ENCODE results near the gene BAIAP2.

DNA sequence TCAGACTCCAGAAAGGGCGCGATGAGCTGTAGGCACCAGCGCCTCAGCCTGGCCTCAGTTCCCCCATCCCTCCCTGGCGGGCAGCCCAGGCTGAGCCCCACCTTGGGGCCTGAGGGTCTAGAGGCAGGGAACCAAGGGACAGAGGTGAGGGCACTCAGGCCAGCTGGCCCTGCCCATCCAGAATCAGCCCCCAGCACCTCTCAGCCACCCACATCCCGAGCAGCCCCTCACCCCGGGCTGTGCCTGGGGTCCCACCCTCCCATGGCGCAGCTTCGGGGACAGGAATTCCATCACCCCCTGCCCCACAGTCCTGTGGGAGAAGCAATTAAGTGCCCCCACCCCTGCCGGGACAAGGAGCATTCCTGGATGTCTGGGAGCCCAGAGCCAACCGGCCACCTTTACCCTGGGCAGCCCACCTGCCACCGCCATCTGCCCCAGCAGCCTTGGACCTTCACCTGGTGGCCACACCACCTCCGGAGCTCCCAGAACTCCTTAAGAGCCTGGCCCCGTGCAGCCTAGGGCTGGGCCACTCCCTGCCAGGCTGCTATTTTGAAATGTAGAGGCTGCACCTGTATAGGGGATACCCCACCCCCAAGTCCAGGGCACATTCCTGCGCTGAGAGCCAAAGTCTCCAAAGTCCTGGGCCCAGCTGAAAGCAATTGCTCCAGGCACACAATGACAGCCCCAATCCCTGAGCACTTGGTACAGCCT lies 96.7 kb downstream of the BAIAP2 start:
- TF ChIP-seq, protein P1, sequence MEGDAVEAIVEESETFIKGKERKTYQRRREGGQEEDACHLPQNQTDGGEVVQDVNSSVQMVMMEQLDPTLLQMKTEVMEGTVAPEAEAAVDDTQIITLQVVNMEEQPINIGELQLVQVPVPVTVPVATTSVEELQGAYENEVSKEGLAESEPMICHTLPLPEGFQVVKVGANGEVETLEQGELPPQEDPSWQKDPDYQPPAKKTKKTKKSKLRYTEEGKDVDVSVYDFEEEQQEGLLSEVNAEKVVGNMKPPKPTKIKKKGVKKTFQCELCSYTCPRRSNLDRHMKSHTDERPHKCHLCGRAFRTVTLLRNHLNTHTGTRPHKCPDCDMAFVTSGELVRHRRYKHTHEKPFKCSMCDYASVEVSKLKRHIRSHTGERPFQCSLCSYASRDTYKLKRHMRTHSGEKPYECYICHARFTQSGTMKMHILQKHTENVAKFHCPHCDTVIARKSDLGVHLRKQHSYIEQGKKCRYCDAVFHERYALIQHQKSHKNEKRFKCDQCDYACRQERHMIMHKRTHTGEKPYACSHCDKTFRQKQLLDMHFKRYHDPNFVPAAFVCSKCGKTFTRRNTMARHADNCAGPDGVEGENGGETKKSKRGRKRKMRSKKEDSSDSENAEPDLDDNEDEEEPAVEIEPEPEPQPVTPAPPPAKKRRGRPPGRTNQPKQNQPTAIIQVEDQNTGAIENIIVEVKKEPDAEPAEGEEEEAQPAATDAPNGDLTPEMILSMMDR (IDR thresholded peaks at IDR 0.05; ENCODE audit: insufficient read depth, low read depth, low read length) = no peak
- no peak for TF ChIP-seq EZH2 (IDR thresholded peaks at IDR 0.05; ENCODE audit: insufficient read depth, low read length)
